K562 (cell line): ENCODE results near the gene PLIN5. TPM values are rescaled to one million over a fixed set of nuclear protein-coding genes. Genes with fewer than 3 reads are reported as not detected.

Experiments used
- ATAC-seq: fragments of 200-7000 bp; cut with Tn5 transposase; 3 replicates; pipeline ENCODE4 v1.9.1; 2020; ENCODE audit warnings: moderate library complexity
- BruUV-seq: library from RNA; stranded (reverse); fragments of 400-500 nt; replicated peaks from 2 replicates; lab custom pipeline; 2021; lab: Mats Ljungman, UMichigan
- CTCF ChIA-PET: fragments of 300-600 bp; formaldehyde crosslinking; extraction: SDS; loops from one replicate; lab custom pipeline; 2021; ENCODE audit warnings: low intra/inter-chr PET ratio; lab: Yijun Ruan, JAX
- POLR2A ChIA-PET: fragments of 300-600, 350-650 bp; sonication (Branson Sonifier 250); formaldehyde crosslinking; extraction: SDS; loops from one replicate; lab custom pipeline; 2021; ENCODE audit warnings: antibody characterized with exemption, inconsistent platforms; lab: Yijun Ruan, JAX
- DNase-seq, 4 experiments: peaks; one replicate each; pipeline versions ENCODE4 v3.0.0 to v3.0.0-alpha.2; 2011 to 2018; ENCODE audit warnings: low spot score in 3 of 4, mixed read lengths in 3 of 4; ENCODE audit errors: extremely low read depth in 1 of 4
- FAIRE-seq: peaks from 2 replicates; lab custom pipeline; 2011; peaks lifted over from hg19 to GRCh38; lab: Jason Lieb, UNC
- H2AFZ ChIP-seq: 2 replicates; pipeline ENCODE4 v1.6.0; 2011; ENCODE audit warnings: low read depth, low read length, control low read depth, inconsistent platforms
- H3K27ac ChIP-seq: fragments of 200-600 bp; 3 replicates; pipeline ENCODE4 v1.8.0; 2011; ENCODE audit warnings: low read depth, mild to moderate bottlenecking, control low read depth, inconsistent platforms, low read length, moderate library complexity, mixed read lengths; ENCODE audit errors: extremely low read depth
- H3K27me3 ChIP-seq, 2 experiments: fragments of 300-600 bp in 1 of 2; 2 replicates in 1 of 2; 3 replicates in 1 of 2; pipeline versions ENCODE4 v1.6.0 to v1.8.0; 2011; ENCODE audit warnings: inconsistent platforms in 2 of 2, low read length in 2 of 2, mild to moderate bottlenecking in 1 of 2, mixed read lengths in 1 of 2, moderate library complexity in 1 of 2; ENCODE audit not compliant: control insufficient read depth in 2 of 2, insufficient read depth in 2 of 2
- H3K36me3 ChIP-seq: fragments of 300-600 bp; 3 replicates; pipeline ENCODE4 v1.8.0; 2011; ENCODE audit warnings: mild to moderate bottlenecking, low read length, inconsistent platforms; ENCODE audit not compliant: control insufficient read depth, insufficient read depth
- H3K4me1 ChIP-seq, 2 experiments: fragments of 200-600 bp in 1 of 2; replicated peaks in 1 of 2; 2 replicates in 1 of 2; 3 replicates in 1 of 2; pipeline versions ENCODE4 v1.5.1 to v1.8.0; 2011; ENCODE audit warnings: inconsistent platforms in 2 of 2, low read length in 2 of 2, mild to moderate bottlenecking in 1 of 2, mixed read lengths in 1 of 2, moderate library complexity in 1 of 2; ENCODE audit not compliant: control insufficient read depth in 2 of 2, insufficient read depth in 2 of 2
- H3K4me2 ChIP-seq: 2 replicates; pipeline ENCODE4 v1.6.1; 2011; ENCODE audit warnings: low read length, control low read depth, inconsistent platforms, mixed read lengths; ENCODE audit not compliant: insufficient read depth
- H3K4me3 ChIP-seq: fragments of 200-600 bp; sonication (generic), shearing (Covaris generic); 2 replicates; pipeline ENCODE4 v1.5.1; 2016; ENCODE audit warnings: control low read depth, inconsistent platforms
- H3K79me2 ChIP-seq: fragments of 200-600 bp; 3 replicates; pipeline ENCODE4 v1.8.0; 2011; ENCODE audit warnings: low read length, inconsistent platforms; ENCODE audit not compliant: control insufficient read depth, insufficient read depth
- H3K9ac ChIP-seq, 2 experiments: 2 replicates each; pipeline versions ENCODE4 v1.6.0 to v1.6.1; 2011; ENCODE audit warnings: low read depth in 2 of 2, low read length in 2 of 2, control low read depth in 1 of 2, inconsistent platforms in 1 of 2, mild to moderate bottlenecking in 1 of 2, mixed read lengths in 1 of 2; ENCODE audit not compliant: insufficient read depth in 1 of 2
- H3K9me1 ChIP-seq: one replicate; pipeline ENCODE4 v1.6.0; 2011; ENCODE audit warnings: inconsistent platforms, mild to moderate bottlenecking, low read length, moderate library complexity; ENCODE audit not compliant: control insufficient read depth, insufficient read depth
- H3K9me3 ChIP-seq: replicated peaks from 2 replicates; pipeline ENCODE4 v1.5.1; 2011; ENCODE audit warnings: low read depth, low read length, inconsistent platforms; ENCODE audit not compliant: control insufficient read depth, insufficient read depth
- H4K20me1 ChIP-seq: replicated peaks from 2 replicates; pipeline ENCODE4 v1.6.1; 2011; ENCODE audit warnings: low read length, inconsistent platforms, mixed read lengths; ENCODE audit not compliant: control insufficient read depth, insufficient read depth
- ATF1 ChIP-seq, 2 experiments: fragments of 450-650 bp in 1 of 2; IDR thresholded peaks; 2 replicates each; pipeline ENCODE4 v1.6.1; 2016; ENCODE audit warnings: missing compliant biosample characterization in 1 of 2, missing genetic modification characterization in 1 of 2
- BACH1 ChIP-seq: fragments of 200-800 bp; sonication (Bioruptor generic); IDR thresholded peaks from 2 replicates; pipeline ENCODE4 v1.6.1; 2016; ENCODE audit warnings: missing genetic modification characterization, missing compliant biosample characterization
- CBX2 ChIP-seq: fragments of 200-600 bp; sonication (generic); IDR thresholded peaks from one replicate; pipeline ENCODE4 v1.6.1; 2012; ENCODE audit warnings: mild to moderate bottlenecking, low read length, inconsistent platforms; ENCODE audit not compliant: insufficient read depth, poor library complexity, severe bottlenecking
- DDX20 ChIP-seq: fragments of 450-650 bp; IDR thresholded peaks from 2 replicates; pipeline ENCODE4 v1.6.1; 2016; ENCODE audit warnings: missing genetic modification characterization, low read depth, mild to moderate bottlenecking, missing compliant biosample characterization, moderate library complexity
- PHF20 ChIP-seq: fragments of 450-650 bp; IDR thresholded peaks from 2 replicates; pipeline ENCODE4 v1.6.1; 2018; ENCODE audit not compliant: partially characterized antibody
- ZNF57 ChIP-seq: fragments of 450-650 bp; formaldehyde crosslinking; IDR thresholded peaks from 2 replicates; pipeline ENCODE4 v1.4.0; 2020; ENCODE audit warnings: mild to moderate bottlenecking, moderate library complexity
- ZNF696 ChIP-seq: fragments of 250-450 bp; sonication (Bioruptor Pico); conservative IDR thresholded peaks from 2 replicates; pipeline ENCODE4 v1.4.0; 2020; ENCODE audit warnings: mild to moderate bottlenecking, moderate library complexity
- WGBS: fragments of 100-300 bp; shearing (Covaris generic); methylation state at CpG from one replicate; pipeline ENCODE4 v1.1.6; 2016; ENCODE audit warnings: low coverage, mixed read lengths; ENCODE audit not compliant: insufficient coverage; ENCODE audit errors: missing lambda C conversion rate; 5-methylcytosine and 5-hydroxymethylcytosine counted together
- in situ Hi-C: fragments of 300-500 bp; cut with MboI; formaldehyde crosslinking; loops from 4 replicates; pipeline ENCODE4 v1.15.0; 2018; ENCODE audit warnings: inconsistent platforms, mixed read lengths
- intact Hi-C: fragments of 100-400 bp; cut with micrococcal nuclease; formaldehyde crosslinking; loops from 2 replicates; pipeline ENCODE4 v1.14.2; 2022
- polyA plus RNA-seq, 8 experiments: library from polyadenylated mRNA; depleted of rRNA in 4 of 8; stranded (reverse) in 5 of 8; unstranded in 3 of 8; fragments of >200 nt; fragmentation: Nextera tagmentation in 2 of 8; fragmentation: Illumina TruSeq in 1 of 8; extraction: Ambion mirVana in 2 of 8; extraction: Trizol in 1 of 8; gene quantifications; 2 replicates each; pipeline versions ENCODE4 v1.2.1 to v1.2.3, GENCODE V29; 2011 to 2014; ENCODE audit warnings: inconsistent platforms in 1 of 8, missing spikeins in 1 of 8
- total RNA-seq, 7 experiments: library from RNA; depleted of rRNA in 6 of 7; stranded (reverse); fragments of >200 nt in 6 of 7; fragmentation: Illumina TruSeq in 2 of 7; extraction: Trizol in 2 of 7; gene quantifications; 2 replicates each; pipeline versions ENCODE4 v1.2.1 to v1.2.3, GENCODE V29; 2011 to 2021; ENCODE audit warnings: low replicate concordance in 1 of 7
- TF ChIP-seq, protein P1 (sequence below): sonication (generic); formaldehyde crosslinking; IDR thresholded peaks from 2 replicates; pipeline ENCODE4 v1.9.0; 2022; ENCODE audit warnings: mild to moderate bottlenecking, missing genetic modification reagents
- TF ChIP-seq, protein P2 (sequence below): fragments of 450-650 bp; IDR thresholded peaks from 2 replicates; pipeline ENCODE4 v1.6.1; 2016; ENCODE audit warnings: missing biosample characterization, missing genetic modification characterization
- TF ChIP-seq, protein P3 (sequence below): sonication (generic); formaldehyde crosslinking; IDR thresholded peaks from 2 replicates; pipeline ENCODE4 v1.8.1; 2023; ENCODE audit warnings: mild to moderate bottlenecking, missing genetic modification reagents

PLIN5 gene
- total and polyA plus RNA-seq, 9 of the 15 experiments (the other 6 are each of a cell fraction or from before 2014, with no cell fraction given): 0.04 to 1.3 (median 0.50) TPM

DNA sequence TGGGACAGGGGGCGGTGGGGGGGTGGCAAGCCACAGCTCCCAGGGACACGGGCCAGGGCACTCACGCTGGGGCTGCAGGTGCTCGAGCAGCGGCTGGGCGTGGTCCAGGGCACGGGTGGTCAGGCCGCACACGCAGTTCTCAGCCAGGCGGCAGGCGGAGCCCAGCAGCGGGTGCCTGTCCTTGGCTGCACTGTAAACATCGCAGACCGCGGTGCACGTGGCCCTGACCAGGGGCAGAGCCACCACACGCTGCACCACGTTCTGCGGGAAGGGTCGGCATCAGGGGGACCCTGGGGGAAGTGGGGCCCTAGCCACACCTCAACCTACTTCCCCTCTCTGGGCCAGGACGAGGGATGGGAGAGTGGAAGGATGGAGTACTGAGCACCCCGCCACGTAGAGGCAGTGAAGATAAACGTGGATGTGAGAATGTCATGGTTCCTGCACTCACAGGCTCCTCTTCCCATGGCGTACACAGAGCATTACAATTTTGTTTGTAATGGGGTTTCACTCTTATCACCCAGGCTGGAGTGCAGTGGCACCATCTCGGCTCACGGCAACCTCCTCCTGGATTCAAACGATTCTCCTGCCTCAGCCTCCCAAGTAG lies 3.4 kb downstream of the PLIN5 start:
- FAIRE-seq (no peak), ATAC-seq (no peak), DNase-seq (no peak)
- intact Hi-C loops: no loop called here
- H3K27me3 ChIP-seq: peaks cover 0 to 6% of the 10 kb centered on the region in 2 experiments; a peak in 3 of 5 replicates
- H4K20me1 ChIP-seq: no peaks in the 10 kb centered on the region
- no peaks in the 10 kb centered on the region for H3K9me3 ChIP-seq
- CTCF ChIA-PET: interaction anchor here (0.5 kb wide), 1 partner anchor 332 kb away, joined by 3 read pairs; no protein-coding TSS in a partner anchor
- H3K79me2 ChIP-seq: no peaks in the 10 kb centered on the region
- H2AFZ ChIP-seq: no peak overlapping the region; the same call in 1 of the 2 replicates
- no peaks in the 10 kb centered on the region for H3K36me3 ChIP-seq
- H3K9ac ChIP-seq: peak overlapping the region in 1 of 2 experiments; percentile 74; a peak in 2 of 4 replicates
- H3K4me3 ChIP-seq: no peak overlapping the region
- peaks cover 0 to 41% of the 10 kb centered on the region in 2 experiments; a peak in 4 of 5 replicates for H3K4me1 ChIP-seq
- BruUV-seq: no TSS peak
- POLR2A ChIA-PET: no interaction called here
- H3K9me1 ChIP-seq: no peaks in the 10 kb centered on the region
- in situ Hi-C loops: no loop called here
- H3K4me2 ChIP-seq: peak overlapping the region; percentile 7; the same call in 1 of the 2 replicates
- H3K27ac ChIP-seq: no peak overlapping the region
- 4% methylated on average over 28 of the region's 28 CpGs for WGBS
- TF ChIP-seq ATF1 (CRISPR knock-in tag; IDR thresholded peaks at IDR 0.05): no peak
- TF ChIP-seq ATF1 (tag; IDR thresholded peaks at IDR 0.05): 0 out of 2 replicates have a peak, but pooled peaks have one; percentile 9
- no peak for TF ChIP-seq ZNF696 (CRISPR knock-in tag)
- no peak for TF ChIP-seq DDX20 (tag)
- TF ChIP-seq ZNF57 (CRISPR knock-in tag): no peak
- TF ChIP-seq, protein P1, sequence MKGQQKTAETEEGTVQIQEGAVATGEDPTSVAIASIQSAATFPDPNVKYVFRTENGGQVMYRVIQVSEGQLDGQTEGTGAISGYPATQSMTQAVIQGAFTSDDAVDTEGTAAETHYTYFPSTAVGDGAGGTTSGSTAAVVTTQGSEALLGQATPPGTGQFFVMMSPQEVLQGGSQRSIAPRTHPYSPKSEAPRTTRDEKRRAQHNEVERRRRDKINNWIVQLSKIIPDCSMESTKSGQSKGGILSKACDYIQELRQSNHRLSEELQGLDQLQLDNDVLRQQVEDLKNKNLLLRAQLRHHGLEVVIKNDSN (CRISPR knock-in tag): no peak
- TF ChIP-seq, protein P2, sequence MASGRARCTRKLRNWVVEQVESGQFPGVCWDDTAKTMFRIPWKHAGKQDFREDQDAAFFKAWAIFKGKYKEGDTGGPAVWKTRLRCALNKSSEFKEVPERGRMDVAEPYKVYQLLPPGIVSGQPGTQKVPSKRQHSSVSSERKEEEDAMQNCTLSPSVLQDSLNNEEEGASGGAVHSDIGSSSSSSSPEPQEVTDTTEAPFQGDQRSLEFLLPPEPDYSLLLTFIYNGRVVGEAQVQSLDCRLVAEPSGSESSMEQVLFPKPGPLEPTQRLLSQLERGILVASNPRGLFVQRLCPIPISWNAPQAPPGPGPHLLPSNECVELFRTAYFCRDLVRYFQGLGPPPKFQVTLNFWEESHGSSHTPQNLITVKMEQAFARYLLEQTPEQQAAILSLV: no peak
- no peak for TF ChIP-seq CBX2
- TF ChIP-seq, protein P3, sequence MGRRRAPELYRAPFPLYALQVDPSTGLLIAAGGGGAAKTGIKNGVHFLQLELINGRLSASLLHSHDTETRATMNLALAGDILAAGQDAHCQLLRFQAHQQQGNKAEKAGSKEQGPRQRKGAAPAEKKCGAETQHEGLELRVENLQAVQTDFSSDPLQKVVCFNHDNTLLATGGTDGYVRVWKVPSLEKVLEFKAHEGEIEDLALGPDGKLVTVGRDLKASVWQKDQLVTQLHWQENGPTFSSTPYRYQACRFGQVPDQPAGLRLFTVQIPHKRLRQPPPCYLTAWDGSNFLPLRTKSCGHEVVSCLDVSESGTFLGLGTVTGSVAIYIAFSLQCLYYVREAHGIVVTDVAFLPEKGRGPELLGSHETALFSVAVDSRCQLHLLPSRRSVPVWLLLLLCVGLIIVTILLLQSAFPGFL (CRISPR knock-in tag): no peak
- no peak for TF ChIP-seq PHF20
- TF ChIP-seq BACH1 (tag): no peak
